ENCODE results near the gene LRRC49.
"Not testable (repeated sequence)": the region's sequence is repeated elsewhere in the genome, so short reads cannot be mapped to it uniquely, and the experiment has no call there.

LRRC49 gene

DNA sequence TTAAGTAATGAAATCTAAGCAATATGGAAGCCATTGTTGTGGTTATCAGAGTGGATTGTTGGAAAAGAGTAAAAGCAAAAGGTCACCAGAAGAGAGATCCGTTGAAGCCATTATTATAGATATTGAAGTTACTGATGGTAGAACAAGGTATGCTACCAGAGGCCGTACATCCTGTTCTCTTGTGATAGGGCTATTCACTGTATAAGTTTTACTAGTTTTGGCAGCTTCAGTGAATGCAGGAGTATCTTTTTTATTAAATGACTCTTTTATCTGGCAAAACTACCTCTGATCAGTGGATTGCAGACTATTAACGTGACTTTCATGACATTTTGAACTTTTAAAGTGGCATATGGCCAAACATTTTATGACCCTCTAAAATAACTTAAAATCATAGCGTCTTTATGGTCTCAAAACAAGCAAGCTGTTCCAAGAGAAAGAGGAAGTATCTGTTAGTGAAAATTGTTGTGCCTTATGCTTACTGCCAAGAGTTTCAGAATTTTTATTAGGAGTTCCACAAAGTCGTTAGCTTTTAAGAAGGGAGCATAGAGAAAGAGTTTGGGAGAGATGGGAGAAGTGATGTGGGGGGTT, 102.9 kb downstream of the LRRC49 start:
- no peak for DNase-seq (ENCODE audit: low read depth in 1 of 2, low spot score in 1 of 2)

GRCh38 chr15:70998319-70998718, 105.7 kb downstream of the LRRC49 start:
- no peak for DNase-seq (ENCODE audit: low read depth in 1 of 2, low spot score in 1 of 2)

DNA sequence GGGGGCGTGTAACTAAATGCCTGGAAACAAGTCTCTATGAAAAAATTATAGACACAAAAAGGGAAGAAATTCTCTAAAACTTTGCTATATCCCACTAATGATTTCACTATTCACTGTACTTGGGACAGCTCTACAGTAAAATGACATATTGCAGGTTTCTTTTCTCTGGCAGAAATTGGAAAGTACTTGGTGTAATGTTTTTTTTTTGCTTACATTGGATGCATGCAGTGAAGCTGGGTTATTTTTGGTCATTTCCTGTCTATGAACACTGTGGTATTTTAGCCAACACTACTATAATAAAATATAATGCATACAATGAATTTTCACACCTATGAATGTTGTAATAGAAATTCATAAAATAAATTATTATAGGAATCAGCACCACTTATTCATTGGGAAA, 109.7 kb downstream of the LRRC49 start:
- DNase-seq (ENCODE audit: low read depth in 1 of 2, low spot score in 1 of 2), result no peak

DNA sequence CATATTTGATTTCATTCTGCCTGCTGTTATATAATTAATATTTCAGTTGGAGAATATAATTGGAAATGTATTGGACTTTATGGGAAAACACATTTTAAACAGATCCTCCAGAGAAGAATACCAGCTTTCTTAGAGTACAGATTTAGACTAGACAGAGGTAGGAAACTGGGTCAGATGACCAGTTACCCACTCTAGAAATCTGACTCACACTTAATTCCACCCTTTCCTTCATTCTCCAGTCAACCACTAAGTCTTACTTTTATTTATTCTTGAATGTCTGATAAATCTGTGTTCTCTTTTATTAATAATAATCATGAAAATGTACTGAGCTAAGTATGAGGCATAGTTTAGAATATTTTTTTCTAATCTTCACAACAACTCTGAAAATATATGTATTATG, 110.7 kb downstream of the LRRC49 start:
- DNase-seq (ENCODE audit: low read depth in 1 of 2, low spot score in 1 of 2), result no peak

GRCh38 chr15:71004506-71004905, 111.9 kb downstream of the LRRC49 start:
- DNase-seq (ENCODE audit: low read depth in 1 of 2, low spot score in 1 of 2), result not testable (repeated sequence)

- no peak for DNase-seq (ENCODE audit: low read depth in 1 of 2, low spot score in 1 of 2)
Observed at GRCh38 chr15:71005895-71006294, 113.3 kb downstream of the LRRC49 start.

DNA sequence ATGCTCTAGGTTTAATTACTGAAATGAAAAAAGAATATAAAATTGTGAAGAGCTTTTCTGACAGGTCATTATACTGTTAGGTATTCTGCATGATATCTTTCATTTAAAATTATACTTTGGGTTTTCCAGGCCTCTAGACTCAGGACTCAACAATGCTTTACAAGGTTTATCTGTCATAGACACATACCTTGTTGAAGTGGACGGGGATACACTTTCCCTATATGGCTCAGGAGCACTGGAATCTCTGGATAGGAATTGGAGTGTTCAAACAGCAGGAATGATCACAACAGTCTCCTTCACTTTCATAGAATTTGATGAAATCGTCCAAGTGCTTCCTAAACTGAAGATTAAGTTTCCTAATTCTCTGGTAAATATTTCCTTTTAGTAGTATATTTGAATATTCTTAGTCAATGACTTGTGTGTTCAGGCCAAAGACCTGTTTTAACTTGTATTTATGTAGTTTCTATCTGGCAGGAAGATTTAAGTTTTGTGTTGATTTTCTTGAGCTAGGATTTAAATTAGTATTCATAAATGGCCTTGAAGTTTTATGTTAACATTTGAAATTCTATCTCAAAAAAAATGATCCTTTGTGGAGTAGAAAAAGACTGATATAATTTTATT, 115.7 kb downstream of the LRRC49 start:
- DNase-seq (ENCODE audit: low read depth in 1 of 2, low spot score in 1 of 2), result no peak

DNA sequence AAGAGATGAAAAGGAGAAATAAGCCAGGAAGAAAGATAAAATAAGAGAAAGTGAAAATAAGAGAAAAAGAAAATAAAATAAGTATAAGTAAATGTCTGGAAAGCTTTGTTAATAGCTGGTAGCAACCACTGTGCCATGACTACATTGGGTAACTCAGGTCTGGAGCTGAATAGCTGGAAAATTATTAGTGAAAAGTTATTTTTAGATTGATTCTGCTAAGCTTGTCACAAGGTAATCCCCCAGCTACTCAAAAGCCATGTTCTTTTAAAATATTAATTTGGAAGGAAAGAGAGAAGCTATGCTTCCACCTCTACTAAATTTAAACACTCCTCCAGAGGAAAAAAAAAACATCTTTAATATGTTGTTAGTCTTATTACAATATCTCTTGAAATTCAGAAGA, 117.8 kb downstream of the LRRC49 start:
- no peak for DNase-seq (ENCODE audit: low read depth in 1 of 2, low spot score in 1 of 2)

DNA sequence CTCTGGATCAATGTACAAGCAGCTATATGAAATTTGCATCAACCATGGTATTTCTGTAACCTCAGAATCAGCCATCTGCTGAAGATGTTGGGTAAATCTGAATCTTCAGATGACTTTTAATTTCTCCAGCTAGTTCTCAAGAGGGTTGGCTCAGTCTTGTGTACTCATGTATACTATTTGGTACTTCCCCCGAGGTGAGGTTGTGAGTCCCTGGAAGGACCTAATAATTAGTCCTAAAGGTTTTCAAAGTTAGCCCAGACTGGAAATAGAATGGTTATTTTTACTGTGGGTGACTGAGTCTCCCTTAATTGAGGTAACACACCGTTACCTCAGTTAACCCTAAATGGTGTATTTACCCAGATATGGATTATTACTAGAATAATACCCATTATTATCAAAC, 118.4 kb downstream of the LRRC49 start:
- DNase-seq (ENCODE audit: low read depth in 1 of 2, low spot score in 1 of 2), result no peak

DNA sequence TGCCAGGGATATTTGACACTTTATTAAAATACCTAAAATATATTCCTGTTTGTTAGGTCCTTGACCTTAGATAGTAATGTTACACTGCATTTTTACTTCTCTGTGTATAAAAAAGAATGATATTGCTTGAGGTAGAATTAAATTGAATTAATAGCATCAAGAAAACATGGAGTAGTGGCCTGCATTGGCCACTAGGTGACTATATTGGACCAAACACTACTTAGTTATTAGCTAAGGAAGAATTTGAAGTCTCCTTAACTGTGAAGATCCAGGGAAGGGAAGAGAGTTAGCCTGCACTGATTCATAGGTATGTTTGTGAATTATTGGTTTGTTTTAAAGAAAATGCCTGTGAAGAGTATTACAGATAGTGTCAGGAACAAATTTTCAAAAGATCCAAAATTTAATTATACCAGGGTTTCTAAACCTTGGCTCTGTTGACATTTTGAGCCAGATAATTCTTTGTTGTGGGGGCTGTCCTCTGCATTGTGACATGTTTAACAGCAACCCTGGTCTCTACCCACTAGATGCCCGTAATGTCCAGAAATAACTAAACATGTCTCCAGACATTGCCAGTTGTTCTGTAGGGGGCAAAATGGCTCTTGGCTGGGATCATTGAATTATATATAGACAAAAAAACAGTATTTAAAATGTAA, 119.0 kb downstream of the LRRC49 start:
- no peak for DNase-seq (ENCODE audit: low read depth in 1 of 2, low spot score in 1 of 2)

DNA sequence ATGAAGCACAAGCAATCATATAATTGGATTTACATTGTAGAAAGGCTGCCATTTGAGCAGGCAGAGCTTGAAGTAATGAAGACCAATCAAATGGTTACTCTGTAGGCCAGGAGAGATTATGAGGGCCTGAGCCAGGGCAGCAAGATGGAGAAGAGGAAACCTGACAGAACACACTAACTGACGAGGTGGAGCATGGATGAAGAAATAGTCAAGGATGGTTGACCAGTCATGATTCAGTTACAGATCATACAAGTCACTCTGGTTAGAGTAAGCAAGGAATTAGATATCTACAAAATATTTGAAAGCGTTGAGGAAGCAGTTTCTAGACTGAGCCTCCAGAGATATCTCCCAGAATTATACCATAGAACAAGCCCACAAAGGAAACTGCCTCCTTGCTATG, 120.8 kb downstream of the LRRC49 start:
- no peak for DNase-seq (ENCODE audit: low read depth in 1 of 2, low spot score in 1 of 2)

DNA sequence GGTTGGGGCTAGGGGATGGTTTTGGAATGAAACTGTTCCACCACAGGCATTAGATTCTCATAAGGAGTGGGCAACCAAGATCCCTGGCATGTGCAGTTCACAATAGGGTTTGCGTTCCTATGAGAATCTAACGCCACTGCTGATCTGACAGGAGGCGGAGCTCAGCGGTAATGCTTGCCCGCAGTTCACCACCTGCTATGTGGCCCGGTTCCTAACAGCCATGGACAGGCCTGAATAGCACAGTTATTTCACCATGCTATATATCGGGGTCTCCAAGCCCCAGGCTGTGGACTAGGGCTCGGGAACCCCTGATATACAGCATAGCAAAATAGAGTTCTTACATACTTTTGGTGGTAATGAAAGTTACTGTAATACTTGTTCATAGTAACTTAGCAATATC, 122.7 kb downstream of the LRRC49 start:
- DNase-seq (ENCODE audit: low read depth in 1 of 2, low spot score in 1 of 2), result no peak

GRCh38 chr15:71031232-71031631, 138.6 kb downstream of the LRRC49 start:
- DNase-seq (ENCODE audit: low read depth in 1 of 2, low spot score in 1 of 2), result not testable (repeated sequence)

DNA sequence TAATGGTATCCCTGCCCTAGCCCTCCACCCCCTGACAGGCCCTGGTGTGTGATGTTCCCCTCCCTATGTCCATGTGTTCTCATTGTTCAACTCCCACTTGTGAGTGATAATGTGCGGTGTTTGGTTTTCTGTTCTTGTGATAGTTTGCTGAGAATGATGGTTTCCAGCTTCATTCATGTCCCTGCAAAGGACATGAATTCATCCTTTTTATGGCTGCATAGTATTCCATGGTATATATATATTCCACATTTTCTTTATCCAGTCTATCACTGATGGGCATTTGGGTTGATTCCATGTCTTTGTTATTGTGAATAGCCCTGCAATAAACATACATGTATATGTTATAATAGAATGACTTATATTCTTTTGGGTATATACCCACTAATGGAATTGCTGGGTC, 142.9 kb downstream of the LRRC49 start:
- DNase-seq (ENCODE audit: low read depth in 1 of 2, low spot score in 1 of 2), result not testable (repeated sequence)

DNA sequence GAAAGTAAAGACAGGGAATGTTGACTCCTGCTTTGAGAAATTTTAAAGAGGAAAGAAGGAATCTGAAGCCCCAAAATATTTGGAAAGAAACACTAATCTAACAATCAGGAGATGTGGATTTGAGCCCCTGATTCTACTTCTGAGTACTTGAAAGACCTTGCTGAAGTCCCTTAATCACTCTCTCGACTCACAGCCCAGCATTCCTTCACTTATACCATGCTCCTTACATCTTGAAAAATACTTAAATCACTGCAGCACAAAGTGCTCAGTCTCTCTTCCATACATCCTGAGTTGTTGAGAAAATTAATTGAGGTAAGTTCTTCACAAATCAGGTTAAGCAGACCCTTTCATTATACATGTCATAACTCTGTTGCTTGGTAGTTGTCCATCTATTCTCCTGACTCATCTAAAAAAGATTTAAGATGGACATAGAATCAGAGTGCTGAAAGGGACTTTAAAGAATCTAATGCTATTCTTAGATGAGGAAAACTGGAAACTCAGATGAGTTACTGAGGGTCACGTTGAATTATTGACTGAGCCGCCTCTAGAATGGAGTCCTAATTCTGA, 149.8 kb downstream of the LRRC49 start:
- DNase-seq (ENCODE audit: low read depth in 1 of 2, low spot score in 1 of 2), result no peak

DNA sequence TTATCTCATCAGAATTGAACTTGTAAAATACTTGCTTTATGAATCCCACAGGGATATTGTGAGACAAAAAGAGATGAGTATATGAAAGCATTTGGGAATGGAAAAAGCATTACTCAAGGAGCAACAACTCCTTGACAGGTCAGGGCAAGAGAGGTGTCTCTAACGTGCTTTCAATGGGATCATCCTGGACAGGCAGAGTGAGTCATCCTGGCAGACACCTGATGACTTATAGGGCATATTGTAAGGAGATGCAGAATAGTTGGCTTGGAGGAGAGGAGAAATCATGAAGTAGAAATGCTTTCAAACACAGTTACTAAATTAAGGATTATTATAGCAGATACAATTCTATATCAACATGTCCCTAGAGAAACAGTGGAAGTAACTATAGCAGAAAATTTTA, 150.7 kb downstream of the LRRC49 start:
- no peak for DNase-seq (ENCODE audit: low read depth in 1 of 2, low spot score in 1 of 2)

GRCh38 chr15:71044006-71044405, 151.4 kb downstream of the LRRC49 start:
- DNase-seq (ENCODE audit: low read depth in 1 of 2, low spot score in 1 of 2), result no peak

GRCh38 chr15:71046146-71046545, 153.5 kb downstream of the LRRC49 start:
- not testable (repeated sequence) for DNase-seq (ENCODE audit: low read depth in 1 of 2, low spot score in 1 of 2)

- DNase-seq (ENCODE audit: low read depth in 1 of 2, low spot score in 1 of 2), result no peak
Observed at GRCh38 chr15:71048913-71049675, 156.5 kb downstream of the LRRC49 start.

DNA sequence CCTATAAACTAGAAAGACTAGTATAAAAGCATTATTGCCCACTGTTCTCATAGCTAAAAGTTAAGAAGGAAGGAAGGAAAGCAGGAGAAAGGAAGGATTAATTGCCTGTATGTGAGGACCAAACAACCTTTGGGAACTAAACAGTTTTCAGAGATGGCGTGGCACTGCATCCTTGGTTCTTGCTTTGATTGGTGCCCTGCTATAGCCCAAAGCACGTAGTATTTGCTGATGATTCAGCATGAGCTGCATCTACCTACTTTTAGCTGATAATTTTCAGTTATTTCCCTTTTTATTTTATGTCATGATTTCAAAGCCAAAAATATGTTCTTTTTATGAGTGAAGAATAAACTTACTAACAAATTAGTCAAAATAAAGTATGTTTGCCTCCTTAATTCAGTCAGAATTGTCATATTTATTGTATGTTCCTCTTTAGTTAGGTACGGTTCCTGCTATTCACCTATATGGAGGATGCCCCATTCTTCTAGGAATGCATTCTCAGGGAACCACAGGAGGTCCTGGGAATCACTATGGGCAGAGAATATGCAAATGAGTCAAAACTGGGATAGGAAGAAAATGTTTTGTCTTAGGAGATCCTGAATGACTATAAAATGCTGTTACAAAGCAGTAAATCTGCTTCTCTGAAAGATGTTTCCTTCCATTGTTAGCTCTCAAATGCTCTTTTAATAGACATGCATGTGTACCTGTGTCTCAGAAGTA, 157.2 kb downstream of the LRRC49 start:
- no peak for DNase-seq (ENCODE audit: low read depth in 1 of 2, low spot score in 1 of 2)

DNA sequence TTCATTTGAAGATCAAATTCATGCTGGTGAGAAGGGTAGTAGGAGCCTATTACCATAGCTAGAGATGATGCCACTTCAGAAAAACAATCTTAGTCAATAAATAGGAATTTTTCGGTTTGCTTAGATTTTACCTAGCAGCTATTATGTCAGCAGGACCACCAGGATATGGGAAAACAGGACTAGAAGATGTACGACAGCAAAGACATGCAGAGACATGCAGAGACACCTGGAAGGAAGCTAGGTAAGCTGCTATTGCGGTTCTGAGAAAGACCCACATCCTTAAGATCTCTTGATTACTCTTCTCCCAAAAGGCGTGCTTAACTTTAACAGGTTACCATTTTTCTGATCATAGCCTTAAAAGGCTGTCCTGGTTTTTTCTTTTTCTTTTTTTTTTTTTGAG, 157.8 kb downstream of the LRRC49 start:
- DNase-seq (ENCODE audit: low read depth in 1 of 2, low spot score in 1 of 2), result no peak

All from activated T-helper 1 cell treated with anti-CD3 and anti-CD28 coated beads, Interleukin-2, amount 50 U/mL, for 16 hours (primary cell).